Fibroblast of pulmonary artery (primary cell): ENCODE results near the gene SNRNP200.

Experiments
- DNase-seq: peaks from one replicate; pipeline ENCODE4 v3.0.0-alpha.2; 2010; ENCODE audit warnings: low read depth
- H3K4me3 ChIP-seq: replicated peaks from 2 replicates; pipeline ENCODE4 v1.5.1; 2011; ENCODE audit warnings: low read depth, mild to moderate bottlenecking, control low read depth, low read length, moderate library complexity
- TF ChIP-seq, protein P1 (sequence below): IDR thresholded peaks from 2 replicates; pipeline ENCODE4 v1.5.1; 2011; ENCODE audit warnings: mild to moderate bottlenecking, control low read depth, low read length, inconsistent platforms; ENCODE audit errors: missing control alignments

SNRNP200 gene

DNA sequence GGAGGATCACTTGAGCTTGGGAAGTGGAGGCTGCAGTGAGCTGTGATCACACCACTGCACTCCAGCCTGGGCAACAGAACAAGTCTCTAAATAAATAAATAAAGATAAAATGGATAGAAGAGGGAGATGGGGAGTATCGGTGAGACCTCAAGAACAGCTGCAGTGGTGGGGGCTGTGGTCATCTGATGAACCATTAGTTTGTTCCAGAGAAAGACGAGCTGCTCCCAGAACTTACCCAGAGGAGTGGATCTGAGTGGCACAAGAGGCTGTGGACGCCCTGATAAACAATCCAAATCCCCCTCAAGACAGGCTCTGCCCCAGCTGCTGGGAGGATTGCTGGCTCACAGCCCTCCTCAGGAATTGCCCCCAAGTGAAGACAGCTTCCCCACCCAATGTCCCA lies 66.3 kb downstream of the SNRNP200 start:
- no peak for DNase-seq
- no peak overlapping the region for H3K4me3 ChIP-seq
- TF ChIP-seq, protein P1, sequence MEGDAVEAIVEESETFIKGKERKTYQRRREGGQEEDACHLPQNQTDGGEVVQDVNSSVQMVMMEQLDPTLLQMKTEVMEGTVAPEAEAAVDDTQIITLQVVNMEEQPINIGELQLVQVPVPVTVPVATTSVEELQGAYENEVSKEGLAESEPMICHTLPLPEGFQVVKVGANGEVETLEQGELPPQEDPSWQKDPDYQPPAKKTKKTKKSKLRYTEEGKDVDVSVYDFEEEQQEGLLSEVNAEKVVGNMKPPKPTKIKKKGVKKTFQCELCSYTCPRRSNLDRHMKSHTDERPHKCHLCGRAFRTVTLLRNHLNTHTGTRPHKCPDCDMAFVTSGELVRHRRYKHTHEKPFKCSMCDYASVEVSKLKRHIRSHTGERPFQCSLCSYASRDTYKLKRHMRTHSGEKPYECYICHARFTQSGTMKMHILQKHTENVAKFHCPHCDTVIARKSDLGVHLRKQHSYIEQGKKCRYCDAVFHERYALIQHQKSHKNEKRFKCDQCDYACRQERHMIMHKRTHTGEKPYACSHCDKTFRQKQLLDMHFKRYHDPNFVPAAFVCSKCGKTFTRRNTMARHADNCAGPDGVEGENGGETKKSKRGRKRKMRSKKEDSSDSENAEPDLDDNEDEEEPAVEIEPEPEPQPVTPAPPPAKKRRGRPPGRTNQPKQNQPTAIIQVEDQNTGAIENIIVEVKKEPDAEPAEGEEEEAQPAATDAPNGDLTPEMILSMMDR: no peak

DNA sequence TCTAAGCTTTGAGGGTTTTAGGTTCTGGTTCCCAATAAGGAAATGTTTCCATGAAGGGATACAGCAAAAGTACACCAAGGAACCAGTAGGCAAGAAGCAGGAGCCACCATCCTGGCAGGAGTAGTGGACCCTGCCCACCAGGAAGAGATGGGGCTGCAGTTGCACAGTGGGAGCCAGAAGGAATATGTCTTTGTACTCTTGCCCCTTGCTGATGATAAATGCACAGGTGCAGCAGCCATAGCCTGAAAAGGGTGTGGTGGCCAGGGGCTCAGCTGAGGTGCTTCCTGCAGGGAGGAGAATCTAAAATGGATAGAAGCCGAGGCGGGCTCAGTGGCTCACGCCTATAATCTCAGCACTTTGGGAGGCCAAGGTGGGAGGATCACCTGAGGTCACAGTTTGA lies 67.1 kb downstream of the SNRNP200 start:
- TF ChIP-seq, protein P1: no peak
- H3K4me3 ChIP-seq: no peak overlapping the region
- DNase-seq: no peak

DNA sequence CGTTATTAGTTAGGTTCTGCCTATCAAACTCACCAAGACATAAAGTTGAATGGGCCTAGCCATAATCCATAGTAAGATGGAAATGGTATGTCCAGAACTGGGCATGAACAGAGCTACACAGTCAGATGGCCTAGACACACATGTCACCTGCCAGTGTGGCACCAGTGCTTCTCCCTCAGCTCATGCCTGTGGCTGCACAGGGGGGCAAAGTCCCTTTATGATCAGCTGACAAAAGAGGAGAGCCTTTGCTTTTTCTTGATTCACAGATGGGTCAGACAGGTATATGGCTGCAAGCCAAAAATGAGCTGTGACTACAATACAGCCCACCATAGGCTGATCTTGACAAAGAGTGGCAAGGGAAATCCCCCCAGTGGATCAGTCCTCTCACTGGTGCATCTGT lies 68.5 kb downstream of the SNRNP200 start:
- no peak for DNase-seq
- TF ChIP-seq, protein P1: no peak
- H3K4me3 ChIP-seq: no peak overlapping the region

DNA sequence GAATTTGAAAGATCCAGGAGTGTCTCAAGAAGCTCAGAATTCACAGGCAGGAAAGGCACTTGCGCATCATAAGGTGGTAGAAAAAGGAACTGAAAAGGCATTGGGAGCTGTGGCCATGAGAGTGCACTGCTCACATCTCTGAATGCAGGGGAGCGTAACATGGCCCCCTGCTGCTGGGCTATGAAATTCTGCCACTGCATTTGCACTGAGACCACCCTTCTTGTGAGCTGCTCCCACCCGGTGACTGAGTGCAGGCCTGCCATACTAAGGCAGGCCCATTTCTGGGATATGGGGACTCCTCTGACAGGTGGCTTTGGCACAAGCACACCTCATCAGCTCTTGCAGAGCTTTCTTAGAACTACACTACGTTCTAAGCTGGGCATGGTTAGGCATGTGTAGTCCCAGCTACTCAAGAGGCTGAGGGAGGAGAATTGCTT lies 71.4 kb downstream of the SNRNP200 start:
- no peak overlapping the region for H3K4me3 ChIP-seq
- no peak for DNase-seq
- TF ChIP-seq, protein P1: no peak

DNA sequence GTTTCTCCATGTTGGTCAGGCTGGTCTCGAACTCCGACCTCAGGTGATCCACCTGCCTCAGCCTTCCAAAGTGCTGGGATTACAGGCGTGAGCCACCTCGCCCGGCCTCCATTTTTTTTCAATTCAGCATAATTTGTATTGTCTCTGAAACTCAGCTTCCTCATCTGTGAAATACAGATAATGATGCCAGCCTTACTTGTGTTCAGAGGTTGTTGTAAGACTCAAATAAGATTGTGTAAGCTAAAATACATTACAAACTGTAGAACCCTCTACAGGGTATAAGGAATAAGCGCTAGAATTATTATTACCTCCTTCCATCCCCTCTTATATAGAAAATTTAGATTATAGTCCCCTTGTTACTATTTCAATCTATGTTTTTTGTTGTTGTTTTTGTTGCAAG lies 71.9 kb downstream of the SNRNP200 start:
- TF ChIP-seq, protein P1: no peak
- no peak for DNase-seq
- no peak overlapping the region for H3K4me3 ChIP-seq

DNA sequence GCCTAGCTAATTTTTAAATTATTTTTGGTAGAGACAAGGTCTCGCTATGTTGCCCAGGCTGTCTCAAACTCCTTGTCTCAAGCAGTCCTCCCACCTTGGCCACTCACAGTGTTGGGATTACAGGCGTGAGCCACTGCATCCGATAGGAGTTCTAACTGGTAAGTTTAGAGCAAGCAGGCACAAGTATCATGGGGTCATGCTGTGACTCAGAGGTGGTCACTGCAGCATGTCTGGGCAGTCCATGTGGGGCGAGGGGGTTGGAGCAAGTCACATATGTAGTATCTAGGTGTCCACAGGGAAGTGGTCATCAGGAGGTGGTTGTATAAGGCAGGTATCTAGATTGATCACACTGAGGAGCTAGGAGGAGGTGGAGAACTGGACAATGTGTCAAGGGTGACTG lies 74.0 kb downstream of the SNRNP200 start:
- TF ChIP-seq, protein P1: no peak
- no peak overlapping the region for H3K4me3 ChIP-seq
- no peak for DNase-seq

DNA sequence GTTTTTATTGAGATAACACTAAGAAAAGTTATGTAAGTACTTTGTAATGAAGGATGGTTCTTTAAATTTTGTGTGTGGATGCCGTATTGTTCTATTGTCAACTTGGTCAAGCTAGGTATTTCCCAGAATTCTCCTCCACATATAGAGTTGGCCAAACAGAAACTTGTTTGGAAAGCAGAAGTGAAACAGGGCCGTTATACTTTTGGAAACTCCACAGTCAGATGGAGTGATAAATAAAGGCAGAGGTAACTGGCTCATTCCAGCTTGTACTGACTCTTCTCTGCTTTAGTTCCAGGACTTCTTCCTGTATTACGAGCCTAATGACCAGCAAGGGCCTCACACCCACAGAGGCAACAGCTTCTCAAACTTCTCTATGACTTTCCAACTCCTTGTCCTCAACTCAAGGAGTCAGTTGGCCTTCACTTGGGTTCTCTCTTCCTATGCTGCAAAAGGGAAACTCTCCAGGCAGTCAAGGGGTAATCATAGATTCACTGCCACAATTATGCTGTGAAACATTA lies 80.3 kb downstream of the SNRNP200 start:
- DNase-seq: no peak
- TF ChIP-seq, protein P1: no peak
- H3K4me3 ChIP-seq: no peak overlapping the region
